ENCODE data around the gene APBB1IP. TPM values are rescaled to one million over a fixed set of nuclear protein-coding genes. Genes with fewer than 3 reads are reported as not detected.

Gene APBB1IP
- total and polyA plus RNA-seq, 12 donors, result 0.81 to 11.9 (median 1.7) TPM

- intact Hi-C loops (cut with DNase I), result no loop called here
- no peak for TF ChIP-seq CTCF (IDR thresholded peaks at IDR 0.05)
- no peaks in the 10 kb centered on the region for H3K27me3 ChIP-seq
- 74 to 75% methylated on average over 3 of the region's 3 CpGs for WGBS, 2 donors
- no peaks in the 10 kb centered on the region for H3K9me3 ChIP-seq
- DNase-seq (no peak), ATAC-seq (no peak)
- no peak overlapping the region for H3K4me3 ChIP-seq
- H3K27ac ChIP-seq, result peak overlapping the region in 1 of 10 donors; percentile 63
- H3K36me3 ChIP-seq, result peaks cover 0 to 6% (median 0%) of the 10 kb centered on the region in 9 donors
- peaks cover 0 to 51% (median 0%) of the 10 kb centered on the region in 9 donors for H3K4me1 ChIP-seq
Measured at GRCh38 chr10:26449726-26450125, 11.6 kb downstream of the APBB1IP start.

- Histone ChIP-seq H3K9me3 (no peaks in the 10 kb centered on the region), H3K4me1 (peaks cover 0 to 54% (median 0%) of the 10 kb centered on the region in 9 donors), H3K27me3 (no peaks in the 10 kb centered on the region), H3K27ac (no peak overlapping the region), H3K4me3 (no peak overlapping the region), H3K36me3 (peaks cover 0 to 3% (median 0%) of the 10 kb centered on the region in 9 donors)
- DNase-seq (no peak), ATAC-seq (no peak)
- WGBS, 2 donors, result 38 to 59% methylated on average over 4 of the region's 4 CpGs
- intact Hi-C loops (cut with DNase I), result no loop called here
- no peak for TF ChIP-seq CTCF (IDR thresholded peaks at IDR 0.05)
Measured at GRCh38 chr10:26451903-26452302, 13.8 kb downstream of the APBB1IP start.

- 81 to 87% methylated on average over 2 of the region's 2 CpGs for WGBS, 2 donors
- H3K27me3 ChIP-seq, result no peaks in the 10 kb centered on the region
- H3K27ac ChIP-seq, result no peak overlapping the region
- H3K36me3 ChIP-seq, result peaks cover 0 to 3% (median 0%) of the 10 kb centered on the region in 9 donors
- peaks cover 0 to 45% (median 0%) of the 10 kb centered on the region in 9 donors for H3K4me1 ChIP-seq
- TF ChIP-seq CTCF (IDR thresholded peaks at IDR 0.05), result no peak
- no peaks in the 10 kb centered on the region for H3K9me3 ChIP-seq
- DNase-seq, result no peak
- intact Hi-C loops (cut with DNase I), result no loop called here
- no peak overlapping the region for H3K4me3 ChIP-seq
- ATAC-seq, result no peak
Measured at GRCh38 chr10:26453850-26454249, 15.7 kb downstream of the APBB1IP start.

GRCh38 chr10:26454891-26455290, 16.8 kb downstream of the APBB1IP start:
- Histone ChIP-seq H3K27me3 (no peaks in the 10 kb centered on the region), H3K36me3 (peaks cover 0 to 3% (median 0%) of the 10 kb centered on the region in 9 donors), H3K4me3 (no peak overlapping the region), H3K4me1 (peaks cover 0 to 36% (median 0%) of the 10 kb centered on the region in 9 donors), H3K9me3 (no peaks in the 10 kb centered on the region), H3K27ac (no peak overlapping the region)
- ATAC-seq, result no peak
- no peak for DNase-seq
- intact Hi-C loops (cut with DNase I), result no loop called here
- TF ChIP-seq CTCF (IDR thresholded peaks at IDR 0.05), result no peak
- WGBS, 2 donors, result 65 to 85% methylated on average over 2 of the region's 2 CpGs
